GM19324 (cell line): ENCODE data around the gene ASH1L.
"Not testable (repeated sequence)": the region's sequence is repeated elsewhere in the genome, so short reads cannot be mapped to it uniquely, and the experiment has no call there.

Source experiments
- ATAC-seq: cut with Tn5 transposase; IDR thresholded peaks from one replicate; pipeline ENCODE4 v1.9.1; 2021; ENCODE audit warnings: mild to moderate bottlenecking, moderate library complexity; ENCODE audit not compliant: unreplicated experiment, low FRiP score

Gene ASH1L

DNA sequence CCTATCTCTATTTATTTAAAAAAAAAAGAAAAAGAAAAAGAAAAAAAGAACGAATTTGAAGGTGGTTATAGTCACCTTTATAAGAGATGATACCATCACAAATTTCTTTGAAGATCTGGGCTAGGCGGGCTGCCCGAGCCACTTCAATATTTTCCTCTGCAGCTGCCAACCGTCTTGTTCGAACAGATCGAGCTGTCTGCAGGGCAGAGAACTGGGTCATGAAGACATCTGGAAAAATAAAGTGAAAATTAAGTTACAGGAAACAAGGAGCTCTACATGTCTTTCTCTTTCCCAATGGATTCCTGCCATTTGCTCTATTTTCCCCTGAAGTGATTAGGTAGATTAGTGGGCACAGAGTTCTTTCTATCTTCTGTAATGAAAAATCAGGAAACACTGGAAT lies 210.0 kb downstream of the ASH1L start:
- no peak for ATAC-seq

- no peak for ATAC-seq
These were observed 219.8 kb downstream of the ASH1L start for GRCh38 chr1:155342842-155343241.

DNA sequence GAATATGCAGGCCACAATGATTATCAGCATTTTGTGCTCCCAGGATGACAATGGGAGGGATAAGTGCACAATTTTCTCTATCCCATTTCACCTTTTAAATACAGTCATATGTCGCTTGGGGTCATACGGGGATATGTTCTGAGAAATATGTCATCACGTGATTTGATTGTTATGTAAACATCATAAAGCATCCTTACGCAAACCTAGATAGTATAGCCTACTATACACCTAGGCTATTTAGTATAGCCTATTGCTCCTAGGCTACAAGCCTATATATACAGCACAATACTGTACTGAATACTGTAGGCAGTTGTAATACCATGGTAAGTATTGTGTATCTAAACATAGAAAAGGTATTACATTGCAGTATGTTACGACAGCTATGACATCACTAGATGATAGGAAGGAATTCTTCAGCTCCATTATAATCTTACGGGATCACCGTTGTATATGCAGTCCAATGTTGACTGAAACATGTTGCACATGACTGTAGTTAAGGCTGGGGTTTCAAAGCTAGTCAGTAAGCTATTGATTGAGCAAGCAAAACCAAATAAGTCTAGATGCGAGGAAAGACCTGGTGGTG lies 223.0 kb downstream of the ASH1L start:
- no peak for ATAC-seq

- ATAC-seq, result no peak
These were observed 227.6 kb downstream of the ASH1L start for GRCh38 chr1:155334962-155335361.

GRCh38 chr1:155329980-155330598 lies 232.5 kb downstream of the ASH1L start:
- no peak for ATAC-seq

DNA sequence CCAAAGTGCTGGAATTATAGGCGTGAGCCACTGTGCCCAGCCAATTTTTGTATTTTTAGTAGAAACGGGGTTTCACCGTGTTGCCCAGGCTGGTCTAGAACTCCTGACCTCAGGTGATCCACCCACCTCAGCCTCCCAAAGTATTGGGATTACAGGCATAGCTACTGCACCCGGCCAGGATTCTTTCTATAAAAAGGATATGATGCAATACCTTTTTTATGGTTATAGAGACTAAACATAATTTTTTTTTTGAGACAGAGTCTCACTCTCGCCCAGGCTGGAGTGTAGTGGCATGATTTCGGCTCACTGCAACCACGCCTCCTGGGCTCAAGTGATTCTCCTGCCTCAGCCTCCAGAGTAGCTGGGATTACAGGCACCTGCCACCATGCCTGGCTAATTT lies 233.7 kb downstream of the ASH1L start:
- not testable (repeated sequence) for ATAC-seq

- ATAC-seq, result no peak
These were observed 234.6 kb downstream of the ASH1L start for GRCh38 chr1:155327981-155328380.

GRCh38 chr1:155326631-155327037 lies 236.0 kb downstream of the ASH1L start:
- ATAC-seq, result no peak

DNA sequence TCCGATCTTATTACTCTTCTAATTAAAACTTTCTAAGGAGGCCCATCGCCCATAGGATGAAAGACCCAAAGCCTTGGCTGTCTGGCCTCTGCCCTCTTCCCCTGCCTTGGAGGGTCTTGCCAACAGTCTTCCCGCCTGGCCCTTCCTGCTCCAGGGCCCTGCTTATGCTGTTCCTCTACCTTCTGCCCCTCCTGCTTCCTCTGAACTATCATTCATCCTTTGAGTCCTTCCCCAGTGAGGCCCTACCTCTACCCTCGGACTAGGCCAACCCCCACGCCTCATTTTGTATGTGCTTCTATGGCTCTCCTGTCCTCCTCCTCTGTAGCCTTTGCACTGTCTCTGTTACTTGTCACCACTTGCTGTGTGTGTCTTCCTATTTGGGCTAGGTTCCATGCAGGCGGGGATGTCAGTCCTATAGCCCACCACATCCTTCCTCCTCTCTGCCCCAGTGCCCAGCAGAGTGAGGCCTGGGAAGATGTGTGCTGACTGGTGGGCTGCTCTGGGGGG lies 236.5 kb downstream of the ASH1L start:
- no peak for ATAC-seq

DNA sequence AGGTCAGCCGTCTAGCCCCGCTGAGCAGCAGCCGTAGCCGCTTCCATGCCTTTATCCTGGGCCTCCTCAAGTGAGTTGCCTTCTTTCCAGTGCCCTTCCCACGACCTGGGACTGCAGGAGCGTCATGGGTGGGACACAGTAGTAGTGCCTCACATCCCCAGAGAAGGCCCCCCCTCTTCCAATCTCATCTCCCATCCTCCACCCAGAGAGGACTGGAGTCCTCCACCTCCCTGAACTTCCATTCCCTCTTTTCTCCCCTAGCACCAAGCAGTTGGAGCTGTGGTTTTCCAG lies 237.1 kb downstream of the ASH1L start:
- ATAC-seq, result no peak

- no peak for ATAC-seq
These were observed 237.6 kb downstream of the ASH1L start for GRCh38 chr1:155324717-155325602.

DNA sequence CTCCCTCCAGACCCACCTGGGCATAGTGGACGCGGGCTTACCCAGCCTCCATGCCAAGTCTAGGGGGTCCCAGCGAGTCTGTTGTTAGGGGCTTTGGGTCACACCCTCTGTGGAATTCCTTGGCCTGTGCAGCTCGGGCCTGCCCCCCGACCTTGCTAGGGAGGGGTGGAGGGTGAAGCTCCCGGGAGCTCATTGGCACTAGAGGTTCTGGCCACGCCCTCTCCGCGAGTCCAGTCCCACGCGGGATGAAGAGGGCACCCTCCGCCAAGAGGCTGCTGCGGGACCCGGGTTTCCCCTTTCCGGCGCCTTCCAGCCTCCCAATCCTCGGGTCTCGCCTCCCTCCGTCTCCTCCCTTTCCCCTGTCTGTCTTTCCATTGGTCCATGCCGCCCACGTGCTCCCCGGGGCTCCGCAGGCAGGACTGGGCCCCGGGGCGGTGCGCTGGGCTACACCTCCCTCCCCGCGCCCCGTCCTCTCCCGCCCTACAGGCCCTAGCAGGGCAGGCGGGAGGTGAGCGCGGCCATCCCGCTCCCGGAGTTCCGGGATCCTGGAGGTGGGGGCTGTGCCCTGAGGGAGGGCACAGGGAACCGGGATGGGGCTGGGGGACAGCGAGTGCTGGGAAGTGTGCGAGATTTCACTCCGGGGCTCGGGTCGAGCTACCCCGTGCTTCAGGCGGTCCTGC lies 238.4 kb downstream of the ASH1L start:
- ATAC-seq, result peak; percentile 66

DNA sequence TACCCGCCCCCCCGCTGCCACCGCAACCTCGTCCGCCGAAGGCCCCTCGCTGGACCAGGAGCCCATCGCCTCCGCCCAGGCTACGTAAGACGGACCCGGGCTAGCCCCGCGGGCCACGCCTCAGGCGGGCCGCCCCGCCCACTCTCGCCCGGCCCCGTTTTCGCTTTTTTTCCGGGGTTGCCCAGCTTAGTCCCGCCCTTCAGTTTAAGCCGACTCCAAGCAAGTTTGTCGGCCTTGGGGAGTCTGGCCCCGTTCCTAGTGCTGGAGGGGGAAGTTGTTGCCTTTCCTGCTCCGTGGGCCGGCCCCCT lies 238.9 kb downstream of the ASH1L start:
- peak; percentile 45 for ATAC-seq

DNA sequence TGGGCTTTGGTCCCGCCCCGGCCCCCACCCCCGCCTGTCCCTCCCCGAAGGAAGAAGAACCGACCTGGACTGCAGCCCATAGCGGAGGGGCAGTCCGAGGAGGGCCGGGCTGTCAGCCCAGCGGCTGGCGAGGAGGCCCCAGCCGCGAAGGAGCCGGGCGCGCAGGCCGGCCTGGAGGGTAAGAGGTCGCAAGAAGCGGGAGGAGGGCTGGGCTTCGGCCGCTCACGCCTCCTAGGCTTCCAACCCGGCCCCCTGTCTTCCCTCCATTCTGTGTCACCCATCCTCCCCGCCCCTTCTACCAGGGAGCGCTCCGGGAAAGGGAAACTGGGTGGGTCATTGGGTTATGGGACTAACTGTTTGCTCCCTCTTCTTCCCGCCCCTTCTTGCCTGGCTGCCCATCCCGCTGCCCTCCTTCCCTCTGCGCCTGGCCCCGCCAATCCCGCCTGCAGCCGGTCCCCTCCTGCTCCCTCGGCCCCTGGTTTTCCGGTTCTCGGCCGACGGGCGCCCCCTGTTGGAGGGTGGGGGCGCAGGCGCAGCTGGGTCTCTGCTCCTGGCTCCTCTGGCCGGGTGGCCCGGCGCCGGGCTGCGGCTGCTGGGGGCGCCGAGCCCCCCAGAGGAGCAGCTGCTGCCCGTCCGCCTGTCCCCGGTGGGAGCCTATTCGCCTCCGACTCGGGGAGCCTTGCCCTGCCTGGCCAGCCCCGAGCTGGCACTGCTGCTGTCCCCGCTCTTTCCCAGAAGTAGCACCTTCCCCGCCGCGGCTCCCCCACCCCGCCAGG lies 239.5 kb downstream of the ASH1L start:
- peak; percentile 49 for ATAC-seq

- ATAC-seq, result no peak
These were observed 240.0 kb downstream of the ASH1L start for GRCh38 chr1:155322571-155322952.

GRCh38 chr1:155321639-155322503 lies 240.7 kb downstream of the ASH1L start:
- ATAC-seq, result no peak

DNA sequence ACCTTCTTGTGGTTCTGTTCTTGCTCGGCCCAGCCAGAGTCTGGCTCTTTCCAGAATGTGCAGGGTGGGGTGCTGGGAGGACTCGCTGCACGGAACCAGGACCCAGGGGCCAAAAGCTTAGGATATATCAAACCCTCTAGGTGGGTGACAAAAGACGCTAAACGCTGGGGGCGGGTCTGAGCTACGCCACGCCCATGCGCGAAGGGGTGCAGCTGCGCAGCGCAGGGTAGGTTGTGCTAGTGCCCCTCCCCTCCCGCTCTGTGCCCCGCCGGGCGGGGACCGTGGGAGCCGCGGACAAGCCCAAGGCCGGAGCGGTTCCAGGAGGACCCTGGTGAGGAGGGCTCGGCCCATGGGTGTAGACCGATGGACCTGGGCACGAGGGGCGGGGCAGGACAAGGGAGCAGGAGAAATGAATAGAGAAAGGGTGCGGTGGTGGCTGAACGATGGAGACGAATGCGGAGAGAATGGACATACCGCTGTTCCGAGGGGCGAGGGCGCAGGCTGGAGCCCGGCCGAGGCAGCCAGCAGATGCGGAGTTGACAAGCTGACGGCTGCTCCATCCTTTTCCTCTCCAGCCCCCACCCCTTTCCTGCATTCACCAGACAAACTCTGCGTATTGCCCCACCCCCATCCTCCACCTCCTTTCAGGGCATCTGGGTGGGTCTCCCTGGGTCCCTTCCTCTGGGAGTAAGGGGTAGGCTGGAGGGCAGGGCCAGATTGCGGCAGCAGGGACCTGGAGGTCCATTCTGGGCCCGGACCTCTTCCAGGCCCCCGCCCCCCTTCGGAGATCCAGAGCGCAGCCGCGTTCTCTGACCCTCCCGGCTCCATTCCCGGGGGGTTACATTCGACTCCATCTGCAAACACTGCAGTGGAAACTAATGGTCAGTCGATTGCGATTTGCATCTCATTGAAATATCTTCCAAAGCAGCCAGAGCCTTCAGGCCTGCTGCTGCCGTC lies 241.7 kb downstream of the ASH1L start, which contains the start of gene RUSC1:
RUSC1 (plus strand) TSS at position 234 of the 957 bp plus-strand sequence. CDS start 880 bp downstream, outside the sequence.
- no peak for ATAC-seq

GRCh38 chr1:155320252-155320651 lies 242.4 kb downstream of the ASH1L start:
- no peak for ATAC-seq
